ENCODE data around the gene VPS16. TPM values are rescaled to one million over a fixed set of nuclear protein-coding genes. Genes with fewer than 3 reads are reported as not detected.

Gene VPS16
- total and polyA plus RNA-seq, 2 donors (not counting 1 experiment from before 2014, with no cell fraction given) = 32.9 to 46.1 TPM

DNA sequence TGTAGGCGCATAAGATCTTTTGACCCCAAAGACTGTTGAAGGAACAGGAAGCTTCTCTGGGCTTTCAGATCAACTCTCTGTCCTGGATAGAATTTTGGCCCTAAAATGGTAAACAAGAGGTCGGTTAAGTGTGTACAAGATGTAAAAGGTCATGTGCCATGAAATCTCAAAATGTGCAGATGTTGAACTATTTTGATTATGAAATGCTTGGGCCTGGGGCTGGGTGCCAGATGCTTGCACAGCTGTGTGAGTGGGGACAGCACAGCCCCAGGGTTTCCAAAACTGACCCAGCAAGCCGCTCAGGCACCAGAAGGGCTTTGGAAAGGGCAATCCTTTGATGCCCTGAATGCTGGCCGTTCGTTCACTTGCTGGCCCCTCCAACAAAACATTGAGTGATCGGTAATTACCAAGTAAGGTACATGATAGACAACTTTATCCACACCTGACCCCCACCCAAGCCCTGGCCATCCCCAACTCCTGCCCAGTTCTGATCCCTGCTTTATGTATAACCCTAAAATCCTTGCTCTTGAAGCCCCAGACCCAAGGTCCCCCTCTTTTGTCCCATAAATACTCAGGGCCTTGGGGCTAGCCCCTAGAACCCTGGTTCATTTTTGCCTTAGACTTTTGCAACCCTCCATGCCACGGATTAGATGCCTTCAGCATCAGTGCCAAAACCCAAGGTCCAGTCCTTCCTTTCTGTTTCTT, 22.5 kb upstream of the VPS16 start:
- Histone ChIP-seq H3K9ac (ENCODE audit: insufficient read depth, low read length) (no peak overlapping the region), H4K20me1 (ENCODE audit: control insufficient read depth, extremely low read depth, insufficient read depth, low read length) (no peaks in the 10 kb centered on the region), H3K36me3 (ENCODE audit: control insufficient read depth, insufficient read depth, low read length) (no peaks in the 10 kb centered on the region), H3K4me1 (ENCODE audit: control insufficient read depth, extremely low read depth, insufficient read depth, low read length) (peaks cover 29% of the 10 kb centered on the region), H3K79me2 (ENCODE audit: control insufficient read depth, insufficient read depth, low read length) (no peaks in the 10 kb centered on the region), H3K9me3 (ENCODE audit: control insufficient read depth, insufficient read depth, low read depth, low read length) (no peaks in the 10 kb centered on the region), H3K27ac (ENCODE audit: insufficient read depth, low read length) (no peak overlapping the region), H2AFZ (ENCODE audit: low read length) (no peak overlapping the region), H3K4me3 (replicated peaks in 1 of 4; ENCODE audit: control extremely low read depth in 1 of 4, insufficient read depth in 1 of 4, low read depth in 3 of 4, low read length in 4 of 4) (no peak overlapping the region), H3K4me2 (ENCODE audit: extremely low read depth, insufficient read depth, low read length) (no peak overlapping the region), H3K27me3 (ENCODE audit: control insufficient read depth, insufficient read depth, low read length) (peaks cover 14% of the 10 kb centered on the region)
- TF ChIP-seq EZH2 (IDR thresholded peaks at IDR 0.05; ENCODE audit: low read length, missing control alignments) = no peak
- TF ChIP-seq, protein P1, sequence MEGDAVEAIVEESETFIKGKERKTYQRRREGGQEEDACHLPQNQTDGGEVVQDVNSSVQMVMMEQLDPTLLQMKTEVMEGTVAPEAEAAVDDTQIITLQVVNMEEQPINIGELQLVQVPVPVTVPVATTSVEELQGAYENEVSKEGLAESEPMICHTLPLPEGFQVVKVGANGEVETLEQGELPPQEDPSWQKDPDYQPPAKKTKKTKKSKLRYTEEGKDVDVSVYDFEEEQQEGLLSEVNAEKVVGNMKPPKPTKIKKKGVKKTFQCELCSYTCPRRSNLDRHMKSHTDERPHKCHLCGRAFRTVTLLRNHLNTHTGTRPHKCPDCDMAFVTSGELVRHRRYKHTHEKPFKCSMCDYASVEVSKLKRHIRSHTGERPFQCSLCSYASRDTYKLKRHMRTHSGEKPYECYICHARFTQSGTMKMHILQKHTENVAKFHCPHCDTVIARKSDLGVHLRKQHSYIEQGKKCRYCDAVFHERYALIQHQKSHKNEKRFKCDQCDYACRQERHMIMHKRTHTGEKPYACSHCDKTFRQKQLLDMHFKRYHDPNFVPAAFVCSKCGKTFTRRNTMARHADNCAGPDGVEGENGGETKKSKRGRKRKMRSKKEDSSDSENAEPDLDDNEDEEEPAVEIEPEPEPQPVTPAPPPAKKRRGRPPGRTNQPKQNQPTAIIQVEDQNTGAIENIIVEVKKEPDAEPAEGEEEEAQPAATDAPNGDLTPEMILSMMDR (conservative IDR thresholded peaks at IDR 0.05 in 1 of 2, IDR thresholded peaks at IDR 0.05 in 1 of 2; ENCODE audit: low read depth in 1 of 2, low read length in 2 of 2) = no peak
- peak in 1 of 2 donors; percentile 32 for DNase-seq (ENCODE audit: low read depth in 2 of 2)

DNA sequence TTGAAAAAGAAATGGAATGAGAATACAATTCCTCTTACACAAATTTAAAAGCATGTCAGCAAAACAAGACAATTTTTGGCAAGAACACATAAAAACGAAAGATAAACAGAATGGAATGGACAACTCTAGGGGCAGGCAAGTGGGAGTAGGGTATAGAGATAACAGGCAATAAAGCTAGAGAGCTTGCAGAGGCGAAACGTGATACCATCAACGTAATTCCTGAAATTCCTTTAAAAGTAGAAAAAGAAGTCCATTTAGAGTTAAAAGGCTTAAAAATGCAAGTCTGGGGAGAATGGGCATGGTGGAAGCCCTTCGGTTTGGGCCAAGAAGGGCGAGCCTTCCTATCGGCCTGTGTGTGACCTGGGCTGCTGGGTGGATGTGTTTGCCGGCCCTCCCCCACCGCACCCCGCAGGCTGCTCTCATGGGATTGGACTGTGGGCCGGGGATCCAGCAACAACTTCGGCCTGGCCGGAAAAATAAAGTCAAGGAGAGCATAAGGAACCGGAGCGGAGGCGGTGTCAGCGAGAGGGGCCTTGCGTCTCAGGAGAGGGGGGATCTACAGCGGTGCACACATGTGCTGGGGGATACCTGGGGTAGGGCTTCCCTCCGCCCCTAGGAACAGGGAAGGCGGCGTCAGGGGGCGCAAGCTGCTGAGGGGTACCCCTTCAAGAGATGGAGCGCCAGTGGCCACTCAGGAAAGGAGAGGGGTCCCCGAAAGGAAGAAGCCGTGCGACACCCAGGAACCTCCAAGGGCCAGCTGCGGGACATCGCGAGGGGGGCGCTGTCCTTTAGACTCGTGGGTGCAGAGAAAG, 20.3 kb upstream of the VPS16 start:
- peak; percentile 39 to 63 for DNase-seq (ENCODE audit: low read depth in 2 of 2)
- Histone ChIP-seq H3K27me3 (ENCODE audit: control insufficient read depth, insufficient read depth, low read length) (peaks cover 14% of the 10 kb centered on the region), H3K9me3 (ENCODE audit: control insufficient read depth, insufficient read depth, low read depth, low read length) (no peaks in the 10 kb centered on the region), H2AFZ (ENCODE audit: low read length) (no peak overlapping the region), H3K27ac (ENCODE audit: insufficient read depth, low read length) (peak overlapping the region; percentile 35), H3K9ac (ENCODE audit: insufficient read depth, low read length) (no peak overlapping the region), H3K4me1 (ENCODE audit: control insufficient read depth, extremely low read depth, insufficient read depth, low read length) (peaks cover 20% of the 10 kb centered on the region), H3K79me2 (ENCODE audit: control insufficient read depth, insufficient read depth, low read length) (no peaks in the 10 kb centered on the region), H3K4me3 (replicated peaks in 1 of 4; ENCODE audit: control extremely low read depth in 1 of 4, insufficient read depth in 1 of 4, low read depth in 3 of 4, low read length in 4 of 4) (no peak overlapping the region), H3K4me2 (ENCODE audit: extremely low read depth, insufficient read depth, low read length) (peak overlapping the region; percentile 55), H3K36me3 (ENCODE audit: control insufficient read depth, insufficient read depth, low read length) (no peaks in the 10 kb centered on the region), H4K20me1 (ENCODE audit: control insufficient read depth, extremely low read depth, insufficient read depth, low read length) (no peaks in the 10 kb centered on the region)
- TF ChIP-seq, protein P1 (conservative IDR thresholded peaks at IDR 0.05 in 1 of 2, IDR thresholded peaks at IDR 0.05 in 1 of 2; ENCODE audit: low read depth in 1 of 2, low read length in 2 of 2) = no peak
- TF ChIP-seq EZH2 (IDR thresholded peaks at IDR 0.05; ENCODE audit: low read length, missing control alignments) = peak; percentile 63

Measured in fibroblast of lung (primary cell).